Ishikawa (cell line): Measurements from ENCODE around the gene LAMC1.

ENCODE experiments used
- TEAD4 ChIP-seq: IDR thresholded peaks from 2 replicates; pipeline ENCODE4 v1.6.1; 2012
- YY1 ChIP-seq: IDR thresholded peaks from 2 replicates; pipeline ENCODE4 v1.6.1; 2012; ENCODE audit warnings: low read depth
- ZBTB7A ChIP-seq: IDR thresholded peaks from 2 replicates; pipeline ENCODE4 v1.6.1; 2012; ENCODE audit warnings: low read depth

- TF ChIP-seq ZBTB7A (no peak), YY1 (no peak), TEAD4 (no peak)
Measured at GRCh38 chr1:183029591-183030000, 6.4 kb downstream of the LAMC1 start.
